K562 (cell line): ENCODE results near the gene UBE2I. TPM values are rescaled to one million over a fixed set of nuclear protein-coding genes. Genes with fewer than 3 reads are reported as not detected.

ENCODE experiments used
- MAZ ChIP-seq, 2 experiments: fragments of 450-650 bp in 1 of 2; sonication (generic) in 1 of 2; formaldehyde crosslinking; IDR thresholded peaks in 1 of 2; conservative IDR thresholded peaks in 1 of 2; 2 replicates each; pipeline versions ENCODE4 v1.4.0 to v1.5.0; 2020; ENCODE audit warnings: mild to moderate bottlenecking in 1 of 2, missing genetic modification reagents in 1 of 2
- NR2F6 ChIP-seq: fragments of 450-650 bp; formaldehyde crosslinking; IDR thresholded peaks from 2 replicates; pipeline ENCODE4 v1.4.0; 2020; ENCODE audit warnings: mild to moderate bottlenecking
- PPARD ChIP-seq: fragments of 250-450 bp; sonication (Bioruptor Pico); IDR thresholded peaks from 2 replicates; pipeline ENCODE4 v1.8.0; 2022; ENCODE audit warnings: inconsistent platforms, mild to moderate bottlenecking, moderate library complexity
- PYGO2 ChIP-seq: fragments of 450-650 bp; IDR thresholded peaks from 2 replicates; pipeline ENCODE4 v1.6.1; 2016; ENCODE audit warnings: mild to moderate bottlenecking, missing genetic modification characterization, moderate library complexity, missing compliant biosample characterization
- XRCC5 ChIP-seq: fragments of 200-400 bp; formaldehyde crosslinking; IDR thresholded peaks from 2 replicates; pipeline ENCODE4 v1.6.1; 2017; ENCODE audit warnings: low read depth, mild to moderate bottlenecking, low read length
- ZFP1 ChIP-seq: fragments of 450-650 bp; formaldehyde crosslinking; IDR thresholded peaks from 2 replicates; pipeline ENCODE4 v1.4.0; 2020; ENCODE audit warnings: mild to moderate bottlenecking, mixed read lengths
- ZKSCAN3 ChIP-seq: fragments of 250-450 bp; sonication (Bioruptor Pico); IDR thresholded peaks from 2 replicates; pipeline ENCODE4 v1.4.0; 2020
- ZNF239 ChIP-seq: fragments of 250-450 bp; sonication (Bioruptor Pico); IDR thresholded peaks from 2 replicates; pipeline ENCODE4 v1.4.0; 2020; ENCODE audit warnings: mild to moderate bottlenecking
- ZNF347 ChIP-seq: fragments of 450-650 bp; formaldehyde crosslinking; IDR thresholded peaks from 2 replicates; pipeline ENCODE4 v1.4.0; 2020; ENCODE audit warnings: low read depth, mild to moderate bottlenecking, moderate library complexity
- polyA plus RNA-seq, 8 experiments: library from polyadenylated mRNA; depleted of rRNA in 4 of 8; stranded (reverse) in 5 of 8; unstranded in 3 of 8; fragments of >200 nt; fragmentation: Nextera tagmentation in 2 of 8; fragmentation: Illumina TruSeq in 1 of 8; extraction: Ambion mirVana in 2 of 8; extraction: Trizol in 1 of 8; gene quantifications; 2 replicates each; pipeline versions ENCODE4 v1.2.1 to v1.2.3, GENCODE V29; 2011 to 2014; ENCODE audit warnings: inconsistent platforms in 1 of 8, missing spikeins in 1 of 8
- total RNA-seq, 7 experiments: library from RNA; depleted of rRNA in 6 of 7; stranded (reverse); fragments of >200 nt in 6 of 7; fragmentation: Illumina TruSeq in 2 of 7; extraction: Trizol in 2 of 7; gene quantifications; 2 replicates each; pipeline versions ENCODE4 v1.2.1 to v1.2.3, GENCODE V29; 2011 to 2021; ENCODE audit warnings: low replicate concordance in 1 of 7
- TF ChIP-seq, protein P1 (sequence below): fragments of 450-650 bp; IDR thresholded peaks from 2 replicates; pipeline ENCODE4 v1.6.1; 2014; ENCODE audit warnings: low read depth, mild to moderate bottlenecking, moderate library complexity, borderline replicate concordance
- TF ChIP-seq, protein P2 (sequence below): fragments of 250-450 bp; sonication (Bioruptor Pico); IDR thresholded peaks from 2 replicates; pipeline ENCODE4 v1.4.0; 2020
- TF ChIP-seq, protein P3 (sequence below): fragments of 450-650 bp; formaldehyde crosslinking; IDR thresholded peaks from 2 replicates; pipeline ENCODE4 v1.4.0; 2020; ENCODE audit warnings: mild to moderate bottlenecking, moderate library complexity
- TF ChIP-seq, protein P4 (sequence below), 3 experiments: fragments of 200-800 bp in 1 of 3; sonication (Bioruptor generic) in 1 of 3; sonication (generic) in 1 of 3; formaldehyde crosslinking in 1 of 3; IDR thresholded peaks; 2 replicates each; pipeline versions ENCODE4 v1.6.1 to v1.8.0; 2016 to 2022; ENCODE audit warnings: mild to moderate bottlenecking in 2 of 3, missing compliant biosample characterization in 2 of 3, missing genetic modification characterization in 2 of 3, missing genetic modification reagents in 1 of 3
- TF ChIP-seq, protein P5 (sequence below): fragments of 250-450 bp; sonication (Bioruptor Pico); IDR thresholded peaks from 2 replicates; pipeline ENCODE4 v1.4.0; 2020; ENCODE audit warnings: mild to moderate bottlenecking, moderate library complexity, borderline replicate concordance
- TF ChIP-seq, protein P6 (sequence below): sonication (generic); formaldehyde crosslinking; IDR thresholded peaks from 2 replicates; pipeline ENCODE4 v1.8.0; 2022; ENCODE audit warnings: mild to moderate bottlenecking, missing genetic modification reagents

The UBE2I gene
- total and polyA plus RNA-seq, 9 of the 15 experiments (the other 6 are each of a cell fraction or from before 2014, with no cell fraction given) = 36.6 to 254 (median 104) TPM

DNA sequence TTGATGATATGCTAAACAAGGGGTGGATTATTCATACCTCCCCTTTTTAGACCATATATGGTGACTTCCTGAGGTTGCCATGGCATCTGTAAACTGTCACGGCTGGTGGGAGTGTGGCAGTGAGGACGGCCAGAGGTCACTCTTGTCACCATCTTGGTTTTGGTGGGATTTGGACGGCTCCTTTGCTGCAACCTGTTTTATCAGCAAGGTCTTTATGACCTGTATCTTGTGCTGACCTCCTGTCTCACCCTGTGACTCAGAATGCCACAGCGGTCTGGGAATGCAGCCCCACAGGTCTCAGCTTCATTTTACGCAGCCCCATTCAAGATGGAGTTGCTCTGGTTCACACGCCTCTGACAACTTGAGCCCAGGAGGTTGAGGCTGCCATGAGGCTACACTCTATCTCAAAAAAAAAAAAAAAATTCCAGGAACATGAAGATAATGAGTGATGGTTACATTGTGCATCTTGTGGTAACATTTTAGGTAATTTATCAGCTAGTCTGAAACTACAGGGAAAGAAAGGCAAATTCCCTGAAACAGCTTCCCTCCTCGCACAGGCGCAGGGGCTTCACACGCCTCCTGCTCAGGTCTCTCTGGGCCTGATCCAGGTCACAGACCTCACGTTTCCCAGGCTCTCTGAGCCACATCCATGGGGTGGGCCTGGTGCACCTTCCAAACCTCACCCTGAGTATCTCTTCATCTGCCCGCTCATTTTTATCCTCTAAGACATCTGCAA is 15.3 kb upstream of the UBE2I start (continued):
- TF ChIP-seq, protein P1, sequence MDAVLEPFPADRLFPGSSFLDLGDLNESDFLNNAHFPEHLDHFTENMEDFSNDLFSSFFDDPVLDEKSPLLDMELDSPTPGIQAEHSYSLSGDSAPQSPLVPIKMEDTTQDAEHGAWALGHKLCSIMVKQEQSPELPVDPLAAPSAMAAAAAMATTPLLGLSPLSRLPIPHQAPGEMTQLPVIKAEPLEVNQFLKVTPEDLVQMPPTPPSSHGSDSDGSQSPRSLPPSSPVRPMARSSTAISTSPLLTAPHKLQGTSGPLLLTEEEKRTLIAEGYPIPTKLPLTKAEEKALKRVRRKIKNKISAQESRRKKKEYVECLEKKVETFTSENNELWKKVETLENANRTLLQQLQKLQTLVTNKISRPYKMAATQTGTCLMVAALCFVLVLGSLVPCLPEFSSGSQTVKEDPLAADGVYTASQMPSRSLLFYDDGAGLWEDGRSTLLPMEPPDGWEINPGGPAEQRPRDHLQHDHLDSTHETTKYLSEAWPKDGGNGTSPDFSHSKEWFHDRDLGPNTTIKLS = no peak
- peak; percentile 94 for TF ChIP-seq ZNF239 (CRISPR knock-in tag)
- TF ChIP-seq, protein P2, sequence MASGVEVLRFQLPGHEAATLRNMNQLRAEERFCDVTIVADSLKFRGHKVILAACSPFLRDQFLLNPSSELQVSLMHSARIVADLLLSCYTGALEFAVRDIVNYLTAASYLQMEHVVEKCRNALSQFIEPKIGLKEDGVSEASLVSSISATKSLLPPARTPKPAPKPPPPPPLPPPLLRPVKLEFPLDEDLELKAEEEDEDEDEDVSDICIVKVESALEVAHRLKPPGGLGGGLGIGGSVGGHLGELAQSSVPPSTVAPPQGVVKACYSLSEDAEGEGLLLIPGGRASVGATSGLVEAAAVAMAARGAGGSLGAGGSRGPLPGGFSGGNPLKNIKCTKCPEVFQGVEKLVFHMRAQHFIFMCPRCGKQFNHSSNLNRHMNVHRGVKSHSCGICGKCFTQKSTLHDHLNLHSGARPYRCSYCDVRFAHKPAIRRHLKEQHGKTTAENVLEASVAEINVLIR (CRISPR knock-in tag) = peak; percentile 92
- TF ChIP-seq, protein P3, sequence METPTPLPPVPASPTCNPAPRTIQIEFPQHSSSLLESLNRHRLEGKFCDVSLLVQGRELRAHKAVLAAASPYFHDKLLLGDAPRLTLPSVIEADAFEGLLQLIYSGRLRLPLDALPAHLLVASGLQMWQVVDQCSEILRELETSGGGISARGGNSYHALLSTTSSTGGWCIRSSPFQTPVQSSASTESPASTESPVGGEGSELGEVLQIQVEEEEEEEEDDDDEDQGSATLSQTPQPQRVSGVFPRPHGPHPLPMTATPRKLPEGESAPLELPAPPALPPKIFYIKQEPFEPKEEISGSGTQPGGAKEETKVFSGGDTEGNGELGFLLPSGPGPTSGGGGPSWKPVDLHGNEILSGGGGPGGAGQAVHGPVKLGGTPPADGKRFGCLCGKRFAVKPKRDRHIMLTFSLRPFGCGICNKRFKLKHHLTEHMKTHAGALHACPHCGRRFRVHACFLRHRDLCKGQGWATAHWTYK (CRISPR knock-in tag) = peak; percentile 99
- peak; percentile 85; the same call in 1 of the 2 replicates for TF ChIP-seq ZNF347 (CRISPR knock-in tag)
- TF ChIP-seq MAZ (CRISPR knock-in tag; conservative IDR thresholded peaks at IDR 0.05 in 1 of 2, IDR thresholded peaks at IDR 0.05 in 1 of 2) = peak in 1 of 2 experiments; percentile 96; a peak in 2 of 4 replicates
- peak; percentile 99 for TF ChIP-seq PYGO2 (tag)
- TF ChIP-seq, protein P4, sequence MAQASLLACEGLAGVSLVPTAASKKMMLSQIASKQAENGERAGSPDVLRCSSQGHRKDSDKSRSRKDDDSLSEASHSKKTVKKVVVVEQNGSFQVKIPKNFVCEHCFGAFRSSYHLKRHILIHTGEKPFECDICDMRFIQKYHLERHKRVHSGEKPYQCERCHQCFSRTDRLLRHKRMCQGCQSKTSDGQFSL (CRISPR knock-in tag; IDR thresholded peaks at IDR 0.05) = 0 out of 2 replicates have a peak, but pooled peaks have one; percentile 28
- TF ChIP-seq, protein P4 (tag; IDR thresholded peaks at IDR 0.05) = peak in 1 of 2 experiments; percentile 99; a peak in 2 of 4 replicates
- TF ChIP-seq XRCC5 = no peak
- TF ChIP-seq ZFP1 (CRISPR knock-in tag) = peak; percentile 91
- peak; percentile 74 for TF ChIP-seq ZKSCAN3
- peak; percentile 91 for TF ChIP-seq PPARD (CRISPR knock-in tag)
- TF ChIP-seq NR2F6 (CRISPR knock-in tag) = peak; percentile 92
- TF ChIP-seq, protein P5, sequence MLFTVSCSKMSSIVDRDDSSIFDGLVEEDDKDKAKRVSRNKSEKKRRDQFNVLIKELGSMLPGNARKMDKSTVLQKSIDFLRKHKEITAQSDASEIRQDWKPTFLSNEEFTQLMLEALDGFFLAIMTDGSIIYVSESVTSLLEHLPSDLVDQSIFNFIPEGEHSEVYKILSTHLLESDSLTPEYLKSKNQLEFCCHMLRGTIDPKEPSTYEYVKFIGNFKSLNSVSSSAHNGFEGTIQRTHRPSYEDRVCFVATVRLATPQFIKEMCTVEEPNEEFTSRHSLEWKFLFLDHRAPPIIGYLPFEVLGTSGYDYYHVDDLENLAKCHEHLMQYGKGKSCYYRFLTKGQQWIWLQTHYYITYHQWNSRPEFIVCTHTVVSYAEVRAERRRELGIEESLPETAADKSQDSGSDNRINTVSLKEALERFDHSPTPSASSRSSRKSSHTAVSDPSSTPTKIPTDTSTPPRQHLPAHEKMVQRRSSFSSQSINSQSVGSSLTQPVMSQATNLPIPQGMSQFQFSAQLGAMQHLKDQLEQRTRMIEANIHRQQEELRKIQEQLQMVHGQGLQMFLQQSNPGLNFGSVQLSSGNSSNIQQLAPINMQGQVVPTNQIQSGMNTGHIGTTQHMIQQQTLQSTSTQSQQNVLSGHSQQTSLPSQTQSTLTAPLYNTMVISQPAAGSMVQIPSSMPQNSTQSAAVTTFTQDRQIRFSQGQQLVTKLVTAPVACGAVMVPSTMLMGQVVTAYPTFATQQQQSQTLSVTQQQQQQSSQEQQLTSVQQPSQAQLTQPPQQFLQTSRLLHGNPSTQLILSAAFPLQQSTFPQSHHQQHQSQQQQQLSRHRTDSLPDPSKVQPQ (CRISPR knock-in tag) = peak; percentile 79; the same call in 1 of the 2 replicates
- TF ChIP-seq, protein P6, sequence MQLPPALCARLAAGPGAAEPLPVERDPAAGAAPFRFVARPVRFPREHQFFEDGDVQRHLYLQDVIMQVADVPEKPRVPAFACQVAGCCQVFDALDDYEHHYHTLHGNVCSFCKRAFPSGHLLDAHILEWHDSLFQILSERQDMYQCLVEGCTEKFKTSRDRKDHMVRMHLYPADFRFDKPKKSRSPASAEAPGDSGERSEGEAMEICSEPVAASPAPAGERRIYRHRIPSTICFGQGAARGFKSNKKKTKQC (CRISPR knock-in tag) = no peak
